GM12878 (cell line): ENCODE measurements around the gene MMP27. TPM values are rescaled to one million over a fixed set of nuclear protein-coding genes. Genes with fewer than 3 reads are reported as not detected.

Experiments
- ATAC-seq: fragments of 200-7000 bp; cut with Tn5 transposase; 3 replicates; pipeline ENCODE4 v1.9.1; 2020; ENCODE audit warnings: mild to moderate bottlenecking, moderate library complexity
- BruUV-seq: library from RNA; stranded (reverse); fragments of 400-500 nt; replicated peaks from 2 replicates; lab custom pipeline; 2021; lab: Mats Ljungman, UMichigan
- CTCF ChIA-PET: fragments of 300-600 bp; sonication (Branson Sonifier 250); formaldehyde crosslinking; extraction: SDS; loops from one replicate; lab custom pipeline; 2021; ENCODE audit warnings: inconsistent platforms; lab: Yijun Ruan, JAX
- POLR2A ChIA-PET: fragments of 350-600 bp; formaldehyde crosslinking; extraction: SDS; loops from one replicate; lab custom pipeline; 2021; ENCODE audit warnings: inconsistent platforms; lab: Charles Lee
- RAD21 ChIA-PET: fragments of 300-600 bp; sonication (Branson Sonifier 250); formaldehyde crosslinking; loops from one replicate; lab custom pipeline; 2023; ENCODE audit warnings: antibody characterized with exemption; ENCODE audit not compliant: unreplicated experiment; lab: Charles Lee
- SMC1A ChIA-PET: fragments of 300-600 bp; sonication (Branson Sonifier 250); formaldehyde crosslinking; loops from one replicate; lab custom pipeline; 2023; ENCODE audit not compliant: unreplicated experiment, uncharacterized antibody; lab: Charles Lee
- DNase-seq: peaks from one replicate; pipeline ENCODE4 v3.0.0-alpha.2; 2011; ENCODE audit warnings: low read depth, low spot score
- FAIRE-seq: peaks from 3 replicates; lab custom pipeline; 2011; peaks lifted over from hg19 to GRCh38; lab: Jason Lieb, UNC
- H2AFZ ChIP-seq: 2 replicates; pipeline ENCODE4 v1.6.0; 2011; ENCODE audit warnings: low read depth, low read length, control low read depth; ENCODE audit not compliant: control insufficient read depth
- H3K27ac ChIP-seq: 2 replicates; pipeline ENCODE4 v1.5.1; 2011; ENCODE audit warnings: control low read depth; ENCODE audit not compliant: control insufficient read depth, insufficient read depth
- H3K27me3 ChIP-seq, 2 experiments: replicated peaks in 1 of 2; 2 replicates each; pipeline versions ENCODE4 v1.6.0 to v1.6.1; 2011; ENCODE audit warnings: low read length in 1 of 2; ENCODE audit not compliant: control insufficient read depth in 2 of 2, insufficient read depth in 2 of 2
- H3K36me3 ChIP-seq, 2 experiments: 2 replicates each; pipeline ENCODE4 v1.5.1; 2011; ENCODE audit warnings: low read length in 1 of 2; ENCODE audit not compliant: control insufficient read depth in 2 of 2, insufficient read depth in 2 of 2
- H3K4me1 ChIP-seq: 2 replicates; pipeline ENCODE4 v1.6.1; 2011; ENCODE audit warnings: mild to moderate bottlenecking, low read length, moderate library complexity, mixed read lengths; ENCODE audit not compliant: control insufficient read depth, insufficient read depth
- H3K4me2 ChIP-seq: 2 replicates; pipeline ENCODE4 v1.6.0; 2011; ENCODE audit warnings: control low read depth; ENCODE audit not compliant: control insufficient read depth, insufficient read depth
- H3K4me3 ChIP-seq: fragments of 200-600 bp; sonication (generic); 2 replicates; pipeline ENCODE4 v1.5.1; 2016
- H3K79me2 ChIP-seq: 2 replicates; pipeline ENCODE4 v1.6.0; 2011; ENCODE audit warnings: low read length; ENCODE audit not compliant: control insufficient read depth, insufficient read depth
- H3K9ac ChIP-seq: 2 replicates; pipeline ENCODE4 v1.8.0; 2011; ENCODE audit warnings: low read length, control low read depth, mixed read lengths; ENCODE audit not compliant: control insufficient read depth, insufficient read depth
- H3K9me3 ChIP-seq: replicated peaks from 3 replicates; pipeline ENCODE4 v1.5.1; 2011; ENCODE audit warnings: mild to moderate bottlenecking, low read length; ENCODE audit not compliant: control insufficient read depth, insufficient read depth
- H4K20me1 ChIP-seq: 2 replicates; pipeline ENCODE4 v1.6.0; 2011; ENCODE audit not compliant: control insufficient read depth, insufficient read depth
- BHLHE40 ChIP-seq, 2 experiments: fragments of 450-650 bp in 1 of 2; IDR thresholded peaks; 2 replicates each; pipeline ENCODE4 v1.6.1; 2011 to 2017; ENCODE audit warnings: low read depth in 2 of 2, borderline replicate concordance in 1 of 2, improper control_type of control experiment in 1 of 2, low read length in 1 of 2, mild to moderate bottlenecking in 1 of 2
- CBX3 ChIP-seq: fragments of 200-600 bp; sonication (generic); IDR thresholded peaks from 2 replicates; pipeline ENCODE4 v1.6.1; 2016; ENCODE audit warnings: low read depth, borderline replicate concordance
- FOXM1 ChIP-seq: IDR thresholded peaks from 2 replicates; pipeline ENCODE4 v1.6.1; 2012; ENCODE audit warnings: low read depth, mild to moderate bottlenecking, inconsistent platforms, low read length, moderate library complexity
- IRF5 ChIP-seq: fragments of 450-650 bp; IDR thresholded peaks from 2 replicates; pipeline ENCODE4 v1.6.1; 2017; ENCODE audit warnings: borderline replicate concordance
- PAX5 ChIP-seq: IDR thresholded peaks from 2 replicates; pipeline ENCODE4 v1.6.1; 2011; ENCODE audit warnings: low read depth, low read length, borderline replicate concordance
- POLR2AphosphoS2 ChIP-seq: IDR thresholded peaks from 2 replicates; pipeline ENCODE4 v1.6.1; 2011; ENCODE audit warnings: low read depth, mild to moderate bottlenecking, low read length, improper control_type of control experiment, moderate library complexity
- RAD21 ChIP-seq: IDR thresholded peaks from 2 replicates; pipeline ENCODE4 v1.6.1; 2011; ENCODE audit warnings: mild to moderate bottlenecking, low read depth, low read length, moderate library complexity; ENCODE audit not compliant: insufficient read depth
- RELA ChIP-seq: fragments of 450-650 bp; IDR thresholded peaks from 2 replicates; pipeline ENCODE4 v1.8.0; 2014; ENCODE audit warnings: borderline replicate concordance; ENCODE audit not compliant: partially characterized antibody
- USF2 ChIP-seq: IDR thresholded peaks from 2 replicates; pipeline ENCODE4 v1.6.1; 2011; ENCODE audit warnings: low read depth, low read length, improper control_type of control experiment, borderline replicate concordance
- ZBED1 ChIP-seq: IDR thresholded peaks from 2 replicates; pipeline ENCODE4 v1.6.1; 2016; ENCODE audit warnings: borderline replicate concordance
- ZNF207 ChIP-seq: fragments of 450-650 bp; IDR thresholded peaks from 2 replicates; pipeline ENCODE4 v1.6.1; 2014; ENCODE audit warnings: antibody characterized with exemption, mild to moderate bottlenecking, borderline replicate concordance
- WGBS: methylation state at CpG from one replicate; pipeline ENCODE4 v1.1.6; 2016; ENCODE audit warnings: low lambda C conversion rate; ENCODE audit not compliant: insufficient replicate concordance, insufficient coverage; ENCODE audit errors: missing lambda C conversion rate; 5-methylcytosine and 5-hydroxymethylcytosine counted together
- in situ Hi-C: fragments of 300-500 bp; cut with MboI; formaldehyde crosslinking; loops from 9 replicates; pipeline ENCODE4 v1.14.3; 2018; ENCODE audit warnings: mixed read lengths
- intact Hi-C: fragments of 100-400 bp; cut with micrococcal nuclease; formaldehyde crosslinking; loops from one replicate; pipeline ENCODE4 v1.14.2; 2022; ENCODE audit not compliant: unreplicated experiment
- polyA plus RNA-seq, 11 experiments: library from polyadenylated mRNA; depleted of rRNA in 4 of 11; unstranded in 6 of 11; stranded (reverse) in 5 of 11; fragments of >200 nt; fragmentation: Nextera tagmentation in 4 of 11; fragmentation: Illumina TruSeq in 1 of 11; extraction: Ambion mirVana in 4 of 11; extraction: Trizol in 1 of 11; gene quantifications; 1 replicate in 1 of 11; 2 replicates in 10 of 11; pipeline versions ENCODE4 v1.2.1 to v1.2.3, GENCODE V29; 2011 to 2016; ENCODE audit warnings: inconsistent platforms in 2 of 11, missing spikeins in 2 of 11, low read depth in 1 of 11
- total RNA-seq, 4 experiments: library from RNA; depleted of rRNA in 3 of 4; stranded (reverse); fragments of >200 nt in 3 of 4; fragmentation: Illumina TruSeq in 1 of 4; extraction: Trizol in 1 of 4; gene quantifications; 2 replicates each; pipeline versions ENCODE4 v1.2.1 to v1.2.3, GENCODE V29; 2013 to 2021
- TF ChIP-seq, protein P1 (sequence below): fragments of 450-650 bp; formaldehyde crosslinking; IDR thresholded peaks from 2 replicates; pipeline ENCODE4 v1.4.0; 2022; ENCODE audit warnings: mild to moderate bottlenecking, moderate library complexity
- TF ChIP-seq, protein P2 (sequence below), 3 experiments: IDR thresholded peaks in 2 of 3; conservative IDR thresholded peaks in 1 of 3; 2 replicates each; pipeline ENCODE4 v1.5.1; 2011; ENCODE audit warnings: low read depth in 3 of 3, low read length in 3 of 3, mild to moderate bottlenecking in 3 of 3, control low read depth in 2 of 3, moderate library complexity in 2 of 3, inconsistent platforms in 1 of 3, mixed read lengths in 1 of 3; ENCODE audit not compliant: control insufficient read depth in 2 of 3, insufficient read depth in 1 of 3; ENCODE audit errors: extremely low read depth in 1 of 3

Gene MMP27
- total and polyA plus RNA-seq, 10 of the 15 experiments (the other 5 are each of a cell fraction or from before 2014, with no cell fraction given), result not detected

- no peak for TF ChIP-seq ZNF207
- no peak for TF ChIP-seq PAX5
- TF ChIP-seq FOXM1, result no peak
- no peak for TF ChIP-seq ZBED1
- TF ChIP-seq CBX3, result no peak
Measured at GRCh38 chr11:102734650-102735049, 29.1 kb upstream of the MMP27 start (continued).

- no peaks in the 10 kb centered on the region for H3K79me2 ChIP-seq
- FAIRE-seq, result peak; percentile 18
- H3K4me3 ChIP-seq, result no peak overlapping the region
- no peaks in the 10 kb centered on the region for H3K4me1 ChIP-seq
- no peak overlapping the region for H2AFZ ChIP-seq
- in situ Hi-C loops, result loop anchor here (10.0 kb wide), 1 partner anchor 211 kb away; no protein-coding TSS in a partner anchor
- ChIA-PET POLR2A (no interaction called here), SMC1A (interaction anchor here (0.6 to 2.8 kb wide), 13 partner anchors 55 to 867 kb away, joined by 3 to 10 read pairs (median 3); no protein-coding TSS in a partner anchor), CTCF (interaction anchor here (0.9 to 4.1 kb wide), 19 partner anchors 20 to 867 kb away, joined by 3 to 19 read pairs (median 4); partner anchors contain the start of genes MMP10 and MMP27), RAD21 (interaction anchor here (0.7 to 1.9 kb wide), 6 partner anchors 121 to 392 kb away, joined by 3 to 7 read pairs (median 3); no protein-coding TSS in a partner anchor)
- no peaks in the 10 kb centered on the region for H4K20me1 ChIP-seq
- no peaks in the 10 kb centered on the region for H3K36me3 ChIP-seq
- BruUV-seq, result no TSS peak
- DNase-seq, result no peak
- no peaks in the 10 kb centered on the region; the same call in 2 of the 3 replicates for H3K9me3 ChIP-seq
- no peaks in the 10 kb centered on the region for H3K27me3 ChIP-seq
- H3K27ac ChIP-seq, result no peak overlapping the region
- 20% methylated on average over 8 of the region's 8 CpGs for WGBS
- intact Hi-C loops, result loop anchor here (1.0 kb wide), 2 partner anchors 208 to 322 kb away; no protein-coding TSS in a partner anchor
- H3K4me2 ChIP-seq, result no peak overlapping the region
- no peak overlapping the region for H3K9ac ChIP-seq
- peak; percentile 100 for ATAC-seq
- no peak for TF ChIP-seq RELA
- TF ChIP-seq POLR2AphosphoS2, result no peak
- TF ChIP-seq IRF5, result no peak
- no peak for TF ChIP-seq USF2
- no peak for TF ChIP-seq ZNF207
- TF ChIP-seq, protein P1, sequence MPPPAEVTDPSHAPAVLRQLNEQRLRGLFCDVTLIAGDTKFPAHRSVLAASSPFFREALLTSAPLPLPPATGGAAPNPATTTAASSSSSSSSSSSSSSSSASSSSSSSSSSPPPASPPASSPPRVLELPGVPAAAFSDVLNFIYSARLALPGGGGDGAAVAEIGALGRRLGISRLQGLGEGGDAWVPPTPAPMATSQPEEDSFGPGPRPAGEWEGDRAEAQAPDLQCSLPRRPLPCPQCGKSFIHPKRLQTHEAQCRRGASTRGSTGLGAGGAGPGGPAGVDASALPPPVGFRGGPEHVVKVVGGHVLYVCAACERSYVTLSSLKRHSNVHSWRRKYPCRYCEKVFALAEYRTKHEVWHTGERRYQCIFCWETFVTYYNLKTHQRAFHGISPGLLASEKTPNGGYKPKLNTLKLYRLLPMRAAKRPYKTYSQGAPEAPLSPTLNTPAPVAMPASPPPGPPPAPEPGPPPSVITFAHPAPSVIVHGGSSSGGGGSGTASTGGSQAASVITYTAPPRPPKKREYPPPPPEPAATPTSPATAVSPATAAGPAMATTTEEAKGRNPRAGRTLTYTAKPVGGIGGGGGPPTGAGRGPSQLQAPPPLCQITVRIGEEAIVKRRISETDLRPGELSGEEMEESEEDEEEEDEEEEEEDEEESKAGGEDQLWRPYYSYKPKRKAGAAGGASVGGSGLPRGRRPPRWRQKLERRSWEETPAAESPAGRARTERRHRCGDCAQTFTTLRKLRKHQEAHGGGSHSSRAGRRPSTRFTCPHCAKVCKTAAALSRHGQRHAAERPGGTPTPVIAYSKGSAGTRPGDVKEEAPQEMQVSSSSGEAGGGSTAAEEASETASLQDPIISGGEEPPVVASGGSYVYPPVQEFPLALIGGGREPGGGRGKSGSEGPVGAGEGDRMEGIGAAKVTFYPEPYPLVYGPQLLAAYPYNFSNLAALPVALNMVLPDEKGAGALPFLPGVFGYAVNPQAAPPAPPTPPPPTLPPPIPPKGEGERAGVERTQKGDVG (CRISPR knock-in tag), result no peak
- TF ChIP-seq, protein P2, sequence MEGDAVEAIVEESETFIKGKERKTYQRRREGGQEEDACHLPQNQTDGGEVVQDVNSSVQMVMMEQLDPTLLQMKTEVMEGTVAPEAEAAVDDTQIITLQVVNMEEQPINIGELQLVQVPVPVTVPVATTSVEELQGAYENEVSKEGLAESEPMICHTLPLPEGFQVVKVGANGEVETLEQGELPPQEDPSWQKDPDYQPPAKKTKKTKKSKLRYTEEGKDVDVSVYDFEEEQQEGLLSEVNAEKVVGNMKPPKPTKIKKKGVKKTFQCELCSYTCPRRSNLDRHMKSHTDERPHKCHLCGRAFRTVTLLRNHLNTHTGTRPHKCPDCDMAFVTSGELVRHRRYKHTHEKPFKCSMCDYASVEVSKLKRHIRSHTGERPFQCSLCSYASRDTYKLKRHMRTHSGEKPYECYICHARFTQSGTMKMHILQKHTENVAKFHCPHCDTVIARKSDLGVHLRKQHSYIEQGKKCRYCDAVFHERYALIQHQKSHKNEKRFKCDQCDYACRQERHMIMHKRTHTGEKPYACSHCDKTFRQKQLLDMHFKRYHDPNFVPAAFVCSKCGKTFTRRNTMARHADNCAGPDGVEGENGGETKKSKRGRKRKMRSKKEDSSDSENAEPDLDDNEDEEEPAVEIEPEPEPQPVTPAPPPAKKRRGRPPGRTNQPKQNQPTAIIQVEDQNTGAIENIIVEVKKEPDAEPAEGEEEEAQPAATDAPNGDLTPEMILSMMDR (IDR thresholded peaks at IDR 0.05 in 2 of 3, conservative IDR thresholded peaks at IDR 0.05 in 1 of 3; ENCODE audit: control insufficient read depth in 2 of 3, extremely low read depth in 1 of 3, insufficient read depth in 1 of 3, low read depth in 3 of 3, low read length in 3 of 3), result peak; percentile 77 to 88 (median 83)
- TF ChIP-seq RAD21, result peak; percentile 68
- no peak for TF ChIP-seq BHLHE40 (IDR thresholded peaks at IDR 0.05; ENCODE audit: borderline replicate concordance in 1 of 2, low read depth in 2 of 2, low read length in 1 of 2)
Measured at GRCh38 chr11:102733232-102733875, 27.8 kb upstream of the MMP27 start.
